ENCODE data around the gene CACNA2D4.

The CACNA2D4 gene

DNA sequence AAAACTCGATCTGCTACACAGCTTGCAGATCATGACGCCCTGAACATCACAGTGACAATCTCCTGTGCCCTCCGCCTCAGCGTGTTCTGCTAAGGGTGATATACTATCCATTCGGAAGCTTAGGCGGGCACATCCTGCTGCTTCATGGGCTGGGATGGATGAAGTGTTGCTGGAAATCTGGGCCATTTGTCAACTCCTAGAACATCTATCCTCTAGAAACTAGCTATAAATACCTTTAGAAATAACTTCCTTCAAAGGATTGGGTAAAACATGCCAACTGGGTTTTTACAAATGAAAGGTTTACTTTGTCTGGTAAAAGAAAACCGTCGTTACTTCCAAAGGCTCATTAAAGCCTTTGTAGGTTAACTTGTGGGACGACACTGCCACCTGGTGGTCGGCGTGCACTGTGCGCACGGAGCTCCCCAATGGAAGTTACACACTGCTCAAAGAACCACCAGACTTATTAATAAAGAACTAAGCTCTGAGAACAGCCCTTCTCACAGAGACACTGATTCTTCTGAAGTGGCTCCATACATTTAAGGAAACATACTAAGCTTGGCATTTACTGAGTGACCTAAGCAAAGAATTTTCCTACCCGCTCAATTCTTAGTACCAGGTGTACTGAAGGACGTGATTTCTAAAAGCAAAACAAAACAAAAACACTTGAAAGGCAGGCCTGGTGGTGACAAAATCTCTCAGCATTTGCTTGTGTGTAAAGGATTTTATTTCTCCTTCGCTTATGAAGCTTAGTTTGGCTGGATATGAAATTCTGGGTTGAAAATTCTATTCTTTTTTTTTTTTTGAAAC is 21.6 kb upstream of the CACNA2D4 start:
- in situ Hi-C loops (cut with HindIII; ENCODE audit: low sequenced_read_pairs) = loop anchor here (25.0 kb wide), 1 partner anchor 128 kb away; the partner anchor contains the start of gene LRTM2
- no peak overlapping the region for H3K4me3 ChIP-seq (ENCODE audit: low read depth, low read length)
- DNase-seq (ENCODE audit: low read depth) = peak; percentile 76
- TF ChIP-seq, protein P1, sequence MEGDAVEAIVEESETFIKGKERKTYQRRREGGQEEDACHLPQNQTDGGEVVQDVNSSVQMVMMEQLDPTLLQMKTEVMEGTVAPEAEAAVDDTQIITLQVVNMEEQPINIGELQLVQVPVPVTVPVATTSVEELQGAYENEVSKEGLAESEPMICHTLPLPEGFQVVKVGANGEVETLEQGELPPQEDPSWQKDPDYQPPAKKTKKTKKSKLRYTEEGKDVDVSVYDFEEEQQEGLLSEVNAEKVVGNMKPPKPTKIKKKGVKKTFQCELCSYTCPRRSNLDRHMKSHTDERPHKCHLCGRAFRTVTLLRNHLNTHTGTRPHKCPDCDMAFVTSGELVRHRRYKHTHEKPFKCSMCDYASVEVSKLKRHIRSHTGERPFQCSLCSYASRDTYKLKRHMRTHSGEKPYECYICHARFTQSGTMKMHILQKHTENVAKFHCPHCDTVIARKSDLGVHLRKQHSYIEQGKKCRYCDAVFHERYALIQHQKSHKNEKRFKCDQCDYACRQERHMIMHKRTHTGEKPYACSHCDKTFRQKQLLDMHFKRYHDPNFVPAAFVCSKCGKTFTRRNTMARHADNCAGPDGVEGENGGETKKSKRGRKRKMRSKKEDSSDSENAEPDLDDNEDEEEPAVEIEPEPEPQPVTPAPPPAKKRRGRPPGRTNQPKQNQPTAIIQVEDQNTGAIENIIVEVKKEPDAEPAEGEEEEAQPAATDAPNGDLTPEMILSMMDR (IDR thresholded peaks at IDR 0.05; ENCODE audit: low read depth, low read length, missing control alignments) = peak; percentile 91

- no peak for DNase-seq (ENCODE audit: low read depth)
- in situ Hi-C loops (cut with HindIII; ENCODE audit: low sequenced_read_pairs) = loop anchor here (25.0 kb wide), 1 partner anchor 127 kb away; the partner anchor contains the start of gene LRTM2
- H3K4me3 ChIP-seq (ENCODE audit: low read depth, low read length) = no peak overlapping the region
- TF ChIP-seq, protein P1 (IDR thresholded peaks at IDR 0.05; ENCODE audit: low read depth, low read length, missing control alignments) = no peak
Measured at GRCh38 chr12:1939331-1939730, 20.9 kb upstream of the CACNA2D4 start.

GRCh38 chr12:1937481-1938224 is 19.2 kb upstream of the CACNA2D4 start:
- TF ChIP-seq, protein P1 (IDR thresholded peaks at IDR 0.05; ENCODE audit: low read depth, low read length, missing control alignments) = no peak
- DNase-seq (ENCODE audit: low read depth) = no peak
- no peak overlapping the region for H3K4me3 ChIP-seq (ENCODE audit: low read depth, low read length)
- in situ Hi-C loops (cut with HindIII; ENCODE audit: low sequenced_read_pairs) = loop anchor here (25.0 kb wide), 1 partner anchor 125 kb away; the partner anchor contains the start of gene LRTM2

DNA sequence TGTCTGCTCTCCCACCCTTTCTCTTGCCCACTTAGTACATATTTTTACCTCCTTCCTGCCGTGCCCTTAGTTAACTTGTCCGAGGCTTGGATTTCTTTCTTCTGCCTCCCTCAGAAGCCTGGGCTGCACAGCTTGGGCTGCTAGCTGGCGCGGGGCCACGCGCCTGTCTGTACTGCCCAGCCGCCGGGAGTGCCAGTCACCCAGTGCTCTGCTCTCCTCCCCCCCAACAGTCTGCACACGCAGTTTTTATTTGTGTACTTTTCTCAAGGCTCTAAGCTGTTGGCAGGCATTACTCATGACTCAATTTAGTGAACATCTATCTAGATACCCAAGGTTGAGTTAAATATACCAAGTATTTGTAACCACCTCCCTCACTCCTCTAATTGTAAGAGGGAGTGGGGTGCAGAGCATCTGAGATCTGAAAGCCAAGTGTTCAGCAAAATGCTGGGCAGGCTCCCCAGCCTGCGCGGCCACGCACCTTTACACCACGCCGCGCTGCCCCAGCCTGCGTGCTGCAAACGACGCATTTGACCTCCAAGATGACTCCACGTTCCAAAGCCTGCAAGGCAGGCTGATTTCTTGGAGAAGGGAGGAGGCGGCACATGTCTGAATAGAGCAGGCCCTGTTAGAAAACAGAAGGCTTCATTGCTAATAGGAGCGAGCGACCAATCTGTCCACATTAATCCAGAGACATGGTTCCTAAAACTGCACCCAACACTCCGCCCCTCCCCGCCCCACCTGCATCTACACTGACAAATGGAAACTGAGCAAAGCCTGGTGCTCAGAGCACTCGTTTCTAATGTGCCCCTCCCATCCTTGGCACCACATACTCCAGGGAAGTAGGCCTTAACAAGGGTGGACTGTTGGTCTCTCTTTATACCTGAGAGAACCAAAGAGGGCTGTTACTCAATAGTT is 18.2 kb upstream of the CACNA2D4 start:
- in situ Hi-C loops (cut with HindIII; ENCODE audit: low sequenced_read_pairs) = loop anchor here (25.0 kb wide), 1 partner anchor 124 kb away; the partner anchor contains the start of gene LRTM2
- TF ChIP-seq, protein P1 (IDR thresholded peaks at IDR 0.05; ENCODE audit: low read depth, low read length, missing control alignments) = no peak
- peak; percentile 40 for DNase-seq (ENCODE audit: low read depth)
- H3K4me3 ChIP-seq (ENCODE audit: low read depth, low read length) = no peak overlapping the region

GRCh38 chr12:1935700-1936378 is 17.4 kb upstream of the CACNA2D4 start:
- H3K4me3 ChIP-seq (ENCODE audit: low read depth, low read length) = no peak overlapping the region
- TF ChIP-seq, protein P1 (IDR thresholded peaks at IDR 0.05; ENCODE audit: low read depth, low read length, missing control alignments) = no peak
- in situ Hi-C loops (cut with HindIII; ENCODE audit: low sequenced_read_pairs) = loop anchor here (25.0 kb wide), 1 partner anchor 124 kb away; the partner anchor contains the start of gene LRTM2
- DNase-seq (ENCODE audit: low read depth) = no peak

Measured in astrocyte of the cerebellum (primary cell).